Measurements from ENCODE around the gene CCDC127.
"Not testable (repeated sequence)": the region's sequence is repeated elsewhere in the genome, so short reads cannot be mapped to it uniquely, and the experiment has no call there.

CCDC127 gene, protein sequence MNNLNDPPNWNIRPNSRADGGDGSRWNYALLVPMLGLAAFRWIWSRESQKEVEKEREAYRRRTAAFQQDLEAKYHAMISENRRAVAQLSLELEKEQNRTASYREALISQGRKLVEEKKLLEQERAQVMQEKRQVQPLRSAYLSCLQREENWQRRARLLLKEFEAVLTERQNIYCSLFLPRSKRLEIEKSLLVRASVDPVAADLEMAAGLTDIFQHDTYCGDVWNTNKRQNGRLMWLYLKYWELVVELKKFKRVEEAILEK

DNA sequence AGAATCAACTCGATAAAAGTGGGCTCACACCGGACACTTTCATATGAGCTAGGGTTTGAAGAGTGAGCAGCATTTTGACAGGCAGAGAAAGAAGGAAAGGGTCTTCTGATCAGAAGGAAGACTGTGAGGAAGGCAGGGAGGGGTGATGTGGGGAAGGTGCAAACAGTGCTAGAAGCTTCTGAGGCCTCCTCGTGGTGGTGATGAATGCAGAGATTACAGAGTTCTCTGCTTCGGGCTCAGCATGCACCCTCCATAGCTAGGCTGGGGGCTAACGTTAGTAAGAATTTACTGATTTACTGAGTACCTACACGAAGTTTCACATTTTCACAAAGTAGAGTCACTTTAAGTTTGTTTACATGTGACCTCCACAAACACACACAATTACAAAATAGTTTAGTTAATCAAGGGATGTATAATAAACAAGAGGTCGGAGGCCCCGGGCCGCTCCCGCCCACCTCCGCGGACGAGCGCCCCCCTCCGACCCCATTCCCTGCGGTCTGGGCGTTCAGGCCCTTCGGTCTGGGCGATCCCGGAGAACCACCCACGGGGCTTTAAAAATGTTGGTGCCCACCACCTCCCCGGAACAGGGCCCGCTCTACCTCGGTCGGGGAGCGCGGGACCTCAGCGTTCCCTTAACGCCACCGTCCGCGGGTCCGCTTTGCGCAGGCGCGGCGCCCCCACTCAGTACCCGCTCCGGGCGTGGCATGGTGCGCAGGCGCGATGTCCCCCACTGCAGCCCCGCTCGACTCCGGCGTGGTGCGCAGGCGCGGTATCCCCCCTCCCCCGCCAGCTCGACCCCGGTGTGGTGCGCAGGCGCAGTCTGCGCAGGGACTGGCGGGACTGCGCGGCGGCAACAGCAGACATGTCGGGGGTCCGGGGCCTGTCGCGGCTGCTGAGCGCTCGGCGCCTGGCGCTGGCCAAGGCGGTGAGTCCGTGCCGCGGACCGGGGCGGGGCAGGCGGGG lies at the start of gene CCDC127, which contains the start of gene SDHA:
CCDC127 (minus strand) TSS at position 660 of the 963 bp plus-strand sequence. CDS start 1,304 bp downstream, outside the sequence.
SDHA (plus strand) TSS at position 827 of the 963 bp plus-strand sequence; CDS start at position 863, 36 bp downstream.
- peak; percentile 89 for DNase-seq

DNA sequence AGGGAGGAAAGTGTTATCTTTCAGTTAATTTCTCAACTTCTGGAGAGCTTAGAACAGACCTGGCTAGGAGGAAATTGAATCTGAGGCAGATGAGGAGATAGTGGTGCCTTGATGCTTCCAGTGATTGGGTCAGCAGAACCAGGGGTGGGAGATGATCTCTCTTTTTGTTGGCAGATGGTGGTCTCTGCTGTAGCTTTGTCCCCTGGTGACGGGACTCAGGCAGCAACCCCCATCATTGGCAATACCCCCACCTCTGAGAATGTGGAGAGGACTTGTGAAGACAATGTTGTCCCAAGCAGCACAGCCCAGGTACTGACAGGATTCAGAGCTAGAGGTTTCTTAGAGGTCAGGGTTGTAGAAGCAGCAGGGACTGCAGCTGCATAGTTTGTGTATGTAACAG lies 49.8 kb upstream of the CCDC127 start:
- no peak for DNase-seq

DNA sequence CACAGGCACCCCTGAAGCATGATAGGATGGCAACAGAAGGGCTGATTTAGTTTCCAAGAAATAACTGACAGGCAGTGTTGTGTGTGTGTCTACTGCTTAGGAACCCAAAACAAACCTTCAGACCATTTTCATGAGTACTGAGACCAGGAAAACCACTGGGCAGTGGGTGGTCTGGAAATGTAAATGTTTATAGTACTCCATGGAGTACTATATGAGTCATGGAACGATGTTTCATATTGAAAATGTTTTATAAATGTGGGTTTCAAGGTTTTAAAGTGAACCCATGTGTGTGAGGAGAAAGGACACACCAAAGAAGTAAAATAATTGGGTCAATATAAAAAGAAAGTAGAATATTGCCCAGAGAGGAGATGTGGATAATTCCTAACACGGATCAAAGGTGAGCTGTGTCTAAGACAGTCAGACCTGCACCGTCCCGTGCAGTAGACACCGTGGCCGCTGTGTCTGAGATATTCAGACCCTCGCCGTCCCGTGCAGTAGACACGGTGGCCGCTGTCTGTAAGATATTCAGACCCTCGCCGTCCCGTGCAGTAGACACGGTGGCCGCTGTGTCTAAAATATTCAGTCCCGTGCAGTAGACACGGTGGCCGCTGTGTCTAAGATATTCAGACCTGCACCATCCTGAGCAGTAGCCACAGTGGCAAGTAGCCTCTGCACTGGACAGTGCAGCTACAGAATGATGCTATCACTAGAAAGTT lies 48.5 kb upstream of the CCDC127 start:
- not testable (repeated sequence) for DNase-seq

DNA sequence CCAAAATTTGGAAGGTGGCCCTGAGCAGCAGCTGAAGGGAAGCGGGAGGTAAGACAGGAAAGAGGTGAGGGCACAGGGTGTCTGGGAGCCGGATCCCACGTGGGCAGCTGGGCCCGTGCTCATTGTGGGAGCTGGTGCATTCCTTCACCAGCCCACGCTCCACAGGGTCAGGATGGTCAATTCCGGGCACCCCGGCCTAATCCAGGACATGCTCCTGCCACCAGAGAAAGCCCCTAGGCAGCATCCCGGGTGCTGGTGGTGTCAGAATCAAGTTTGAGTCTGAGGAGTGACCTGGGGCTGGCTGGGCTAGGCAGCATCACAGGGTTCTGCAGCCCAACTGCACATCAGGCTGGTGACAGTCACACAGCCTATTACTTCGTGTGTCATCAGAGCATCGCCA lies 46.4 kb upstream of the CCDC127 start:
- no peak for DNase-seq

DNA sequence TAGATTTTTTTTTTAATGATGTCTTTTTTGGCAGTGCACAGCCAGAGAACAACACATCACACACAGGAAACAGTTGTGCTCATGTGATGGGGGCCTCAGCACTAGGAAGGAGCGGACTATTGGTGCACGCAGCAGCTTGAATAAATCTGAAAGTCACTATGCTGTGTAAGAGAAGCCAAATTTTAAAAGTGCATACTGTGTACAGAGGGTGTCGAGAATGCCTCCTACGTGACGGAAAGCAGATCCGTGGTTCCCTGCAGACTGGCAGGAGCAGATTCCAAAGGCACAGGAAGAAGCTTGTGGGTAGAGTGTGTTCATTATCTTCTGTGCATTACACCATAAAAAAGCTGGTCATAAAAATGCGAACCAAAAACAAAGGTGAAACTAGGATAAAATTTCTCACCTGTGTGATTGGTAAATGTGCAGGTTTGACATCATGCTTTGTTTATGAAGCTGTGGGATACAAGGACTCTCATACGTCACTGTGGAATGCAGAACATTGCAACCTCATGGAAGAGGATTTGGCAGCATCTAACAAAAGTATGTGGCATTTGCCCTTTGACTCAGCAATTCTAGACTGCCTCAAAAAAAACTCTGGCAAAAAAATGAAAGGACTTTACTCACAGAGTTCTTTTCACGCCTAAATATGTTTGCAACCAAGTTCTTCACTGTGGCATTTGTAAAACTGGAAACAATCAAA lies 45.5 kb upstream of the CCDC127 start:
- not testable (repeated sequence) for DNase-seq

DNA sequence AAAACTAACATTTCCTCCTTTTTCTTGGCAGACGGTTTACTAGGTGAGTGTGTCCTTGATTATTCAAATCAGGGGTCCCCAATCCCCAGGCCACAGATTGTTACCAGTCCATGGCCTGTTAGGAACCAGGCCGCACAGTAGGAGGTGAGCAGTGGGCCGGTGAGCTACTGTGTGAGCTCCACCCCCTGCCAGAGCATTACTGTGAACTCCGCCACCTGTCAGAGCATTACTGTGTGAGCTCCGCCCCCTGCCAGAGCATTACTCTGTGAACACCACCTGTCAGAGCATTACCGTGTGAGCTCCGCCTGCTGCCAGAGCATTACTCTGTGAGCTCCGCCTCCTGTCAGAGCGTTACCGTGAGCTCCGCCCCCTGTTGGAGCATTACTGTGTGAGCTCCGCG lies 39.2 kb upstream of the CCDC127 start:
- DNase-seq, result no peak

DNA sequence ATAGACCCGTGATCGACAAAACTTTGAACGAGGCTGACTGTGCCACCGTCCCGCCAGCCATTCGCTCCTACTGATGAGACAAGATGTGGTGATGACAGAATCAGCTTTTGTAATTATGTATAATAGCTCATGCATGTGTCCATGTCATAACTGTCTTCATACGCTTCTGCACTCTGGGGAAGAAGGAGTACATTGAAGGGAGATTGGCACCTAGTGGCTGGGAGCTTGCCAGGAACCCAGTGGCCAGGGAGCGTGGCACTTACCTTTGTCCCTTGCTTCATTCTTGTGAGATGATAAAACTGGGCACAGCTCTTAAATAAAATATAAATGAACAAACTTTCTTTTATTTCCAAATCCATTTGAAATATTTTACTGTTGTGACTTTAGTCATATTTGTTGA lies 38.4 kb upstream of the CCDC127 start:
- DNase-seq, result not testable (repeated sequence)

DNA sequence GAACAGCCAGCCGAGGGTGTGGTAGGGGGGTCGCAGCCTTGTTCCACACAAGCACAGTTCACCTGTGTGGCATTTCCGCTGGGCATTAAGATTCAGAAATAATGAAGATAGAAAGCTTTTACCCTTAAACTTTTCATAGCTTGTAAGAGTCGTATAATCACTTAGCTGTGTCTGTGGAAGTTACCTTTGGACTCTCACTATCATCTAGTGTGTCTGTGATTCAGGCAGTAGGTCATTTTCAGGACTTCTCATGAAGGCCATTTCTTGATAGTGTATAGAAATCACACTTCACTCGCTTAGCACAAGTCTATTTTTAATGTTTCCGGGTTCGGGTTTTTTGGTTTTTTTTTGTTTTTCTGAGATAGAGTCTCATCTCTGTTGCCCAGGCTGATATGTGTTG lies 37.2 kb upstream of the CCDC127 start:
- DNase-seq, result not testable (repeated sequence)

DNA sequence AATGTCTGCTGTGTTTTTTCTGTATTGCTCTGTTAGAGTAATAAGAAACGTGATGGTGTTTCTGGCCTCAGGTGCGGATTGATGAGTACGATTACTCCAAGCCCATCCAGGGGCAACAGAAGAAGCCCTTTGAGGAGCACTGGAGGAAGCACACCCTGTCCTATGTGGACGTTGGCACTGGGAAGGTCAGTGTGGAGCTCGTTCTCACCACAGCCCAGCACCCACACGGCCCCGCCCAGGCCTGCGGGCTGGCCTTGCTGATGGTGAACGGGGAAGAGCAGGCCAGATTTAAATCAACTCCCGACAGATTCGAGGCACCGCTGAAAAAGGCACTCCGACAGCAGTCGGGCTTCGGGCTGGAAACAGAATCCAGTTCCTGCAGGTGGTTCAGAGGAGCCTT lies 36.4 kb upstream of the CCDC127 start:
- not testable (repeated sequence) for DNase-seq

DNA sequence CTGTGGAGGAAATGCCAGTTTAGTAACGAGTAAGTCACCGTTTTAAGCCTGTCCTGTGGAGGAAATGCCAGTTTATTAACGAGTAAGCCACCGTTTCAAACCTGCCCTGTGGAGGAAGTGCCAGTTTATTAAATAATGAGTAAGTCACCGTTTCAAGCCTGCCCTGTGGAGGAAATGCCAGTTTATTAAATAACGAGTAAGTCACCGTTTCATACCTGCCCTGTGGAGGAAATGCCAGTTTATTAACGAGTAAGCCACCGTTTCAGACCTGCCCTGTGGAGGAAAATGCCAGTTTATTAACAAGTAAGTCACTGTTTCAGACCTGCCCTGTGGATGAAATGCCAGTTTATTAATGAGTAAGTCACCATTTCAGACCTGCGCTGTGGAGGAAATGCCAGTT lies 34.6 kb upstream of the CCDC127 start:
- DNase-seq, result no peak

DNA sequence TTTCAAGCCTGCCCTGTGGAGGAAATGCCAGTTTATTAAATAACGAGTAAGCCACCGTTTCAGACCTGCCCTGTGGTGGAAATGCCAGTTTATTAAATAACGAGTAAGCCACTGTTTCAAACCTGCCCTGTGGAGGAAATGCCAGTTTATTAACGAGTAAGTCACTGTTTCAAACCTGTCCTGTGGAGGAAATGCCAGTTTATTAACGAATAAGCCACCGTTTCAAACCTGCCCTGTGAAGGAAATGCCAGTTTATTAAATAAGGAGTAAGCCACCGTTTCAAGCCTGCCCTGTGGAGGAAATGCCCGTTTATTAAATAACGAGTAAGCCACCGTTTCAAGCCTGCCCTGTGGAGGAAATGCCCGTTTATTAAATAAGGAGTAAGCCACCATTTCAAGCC lies 34.0 kb upstream of the CCDC127 start:
- not testable (repeated sequence) for DNase-seq

DNA sequence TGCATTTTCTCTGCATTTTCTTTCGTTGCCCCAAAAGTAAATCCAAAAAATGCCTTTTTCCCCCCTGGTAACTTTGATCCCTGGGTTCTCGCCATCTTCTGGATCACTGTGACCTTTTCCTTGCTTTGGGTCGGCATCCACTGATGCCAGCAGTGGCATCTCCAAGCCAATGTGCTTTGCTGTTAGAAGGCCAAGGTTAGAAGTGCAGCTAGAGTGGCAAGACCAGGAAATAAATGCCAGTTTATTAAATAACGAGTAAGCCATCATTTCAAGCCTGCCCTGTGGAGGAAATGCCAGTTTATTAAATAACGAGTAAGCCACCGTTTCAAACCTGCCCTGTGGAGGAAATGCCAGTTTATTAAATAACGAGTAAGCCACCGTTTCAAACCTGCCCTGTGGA lies 33.6 kb upstream of the CCDC127 start:
- DNase-seq, result not testable (repeated sequence)

DNA sequence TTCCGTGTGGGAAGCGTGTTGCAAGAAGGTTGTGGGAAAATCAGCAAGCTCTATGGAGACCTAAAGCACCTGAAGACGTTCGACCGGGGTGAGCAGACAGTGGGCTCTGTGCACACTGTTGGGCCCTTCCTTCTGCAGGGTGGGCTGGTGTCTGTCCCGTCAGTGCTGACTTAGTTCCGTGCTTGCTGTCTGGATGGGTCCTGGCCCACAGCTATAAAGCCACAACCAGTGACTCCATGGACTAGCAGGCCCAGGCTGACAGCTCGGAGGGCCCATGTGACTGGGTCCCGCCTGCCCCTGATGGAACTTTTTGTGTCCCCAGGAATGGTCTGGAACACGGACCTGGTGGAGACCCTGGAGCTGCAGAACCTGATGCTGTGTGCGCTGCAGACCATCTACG lies 33.1 kb upstream of the CCDC127 start:
- not testable (repeated sequence) for DNase-seq

DNA sequence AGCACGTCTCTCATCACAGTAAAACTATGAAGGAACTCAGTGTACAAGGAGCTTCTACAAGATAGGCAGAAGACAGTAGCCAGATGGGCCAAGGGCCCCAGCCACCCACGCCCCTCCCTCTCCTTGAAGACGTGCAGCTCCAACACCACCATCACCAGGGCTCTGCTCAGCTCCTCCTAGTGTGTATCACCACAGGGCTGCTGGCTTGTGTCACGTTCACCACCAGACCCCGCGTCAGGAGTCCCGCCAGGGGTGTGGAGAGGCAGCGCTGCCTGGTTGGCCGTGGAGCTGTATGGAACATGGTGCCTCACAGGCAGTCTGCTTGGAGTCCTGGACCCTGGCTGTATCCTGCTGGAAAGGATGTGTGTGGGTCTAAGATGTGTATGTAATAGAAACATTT lies 32.4 kb upstream of the CCDC127 start:
- DNase-seq, result not testable (repeated sequence)

DNA sequence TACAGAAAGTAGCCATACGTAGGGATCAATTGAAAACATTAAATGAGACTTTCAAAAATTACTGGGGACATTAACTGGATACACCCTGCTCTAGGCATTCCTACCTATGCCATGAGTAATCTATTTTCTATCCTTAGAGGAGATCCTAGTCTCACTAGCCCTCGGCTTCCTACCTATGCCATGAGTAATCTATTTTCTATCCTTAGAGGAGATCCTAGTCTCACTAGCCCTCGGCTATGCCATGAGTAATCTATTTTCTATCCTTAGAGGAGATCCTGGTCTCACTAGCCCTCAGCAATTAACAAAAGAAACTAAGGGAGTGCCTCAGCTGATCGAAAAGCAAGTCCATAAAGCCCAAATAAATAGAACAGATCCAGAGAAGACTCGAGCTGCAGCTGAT lies 27.8 kb upstream of the CCDC127 start:
- not testable (repeated sequence) for DNase-seq

DNA sequence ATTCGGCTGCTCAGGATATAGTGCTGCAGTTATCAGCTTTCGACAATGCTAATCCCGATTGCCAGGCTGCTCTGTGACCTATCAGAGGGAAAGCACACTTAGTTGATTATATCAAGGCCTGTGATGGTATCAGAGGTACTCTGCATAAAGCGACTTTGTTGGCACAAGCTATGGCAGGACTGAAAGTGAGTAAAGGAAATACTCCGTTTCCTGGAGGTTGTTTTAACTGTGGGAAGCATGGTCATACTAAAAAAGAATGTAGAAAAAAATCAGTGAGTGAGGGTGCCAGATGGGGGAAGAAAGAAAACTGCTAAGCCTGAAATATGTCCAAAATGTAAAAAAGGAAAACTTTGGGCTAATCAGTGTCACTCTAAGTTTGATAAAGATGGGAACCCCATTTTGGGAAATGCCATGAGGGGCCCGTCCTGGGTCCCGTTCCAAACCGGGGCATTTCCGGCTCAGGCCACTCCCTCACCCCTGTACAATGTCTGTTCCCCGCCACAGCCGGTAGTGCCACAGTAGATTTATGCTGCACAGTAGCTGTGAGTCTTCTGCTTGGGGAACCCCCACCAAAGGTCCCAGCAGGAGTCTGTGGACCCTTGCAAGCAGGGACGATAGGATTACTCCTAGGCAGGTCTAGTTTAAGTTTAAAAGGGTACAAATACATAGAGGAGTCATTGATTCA lies 25.9 kb upstream of the CCDC127 start:
- not testable (repeated sequence) for DNase-seq

DNA sequence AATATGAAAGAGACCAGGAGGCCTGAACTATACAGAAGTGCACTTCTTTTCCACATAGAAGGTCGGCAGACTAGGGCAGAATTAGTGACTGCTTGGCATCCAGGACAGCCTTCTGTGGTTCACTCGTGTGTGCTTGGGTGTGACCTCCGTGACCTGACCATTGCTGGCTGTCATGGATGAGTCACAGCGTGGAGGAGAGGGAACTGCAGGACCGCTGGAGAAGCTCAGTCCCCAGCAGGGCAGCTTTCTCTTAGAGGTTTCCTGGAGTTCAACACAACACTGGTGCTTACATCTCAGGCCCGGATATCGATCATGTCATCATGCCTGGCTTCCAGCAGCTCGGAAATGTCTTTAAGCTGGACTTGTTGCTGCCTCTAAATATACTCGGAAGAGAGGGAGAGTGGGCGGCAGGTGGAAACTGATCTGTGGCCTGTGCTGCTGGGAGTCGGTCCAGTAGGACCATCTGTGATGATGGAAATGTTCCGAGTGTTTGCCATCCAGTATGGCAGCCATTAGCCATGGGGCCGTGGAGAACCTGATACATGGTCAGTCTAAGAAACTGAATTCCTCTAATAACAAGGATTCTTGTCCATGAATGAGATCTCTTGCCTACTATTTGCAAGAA lies 23.2 kb upstream of the CCDC127 start:
- DNase-seq, result not testable (repeated sequence)

DNA sequence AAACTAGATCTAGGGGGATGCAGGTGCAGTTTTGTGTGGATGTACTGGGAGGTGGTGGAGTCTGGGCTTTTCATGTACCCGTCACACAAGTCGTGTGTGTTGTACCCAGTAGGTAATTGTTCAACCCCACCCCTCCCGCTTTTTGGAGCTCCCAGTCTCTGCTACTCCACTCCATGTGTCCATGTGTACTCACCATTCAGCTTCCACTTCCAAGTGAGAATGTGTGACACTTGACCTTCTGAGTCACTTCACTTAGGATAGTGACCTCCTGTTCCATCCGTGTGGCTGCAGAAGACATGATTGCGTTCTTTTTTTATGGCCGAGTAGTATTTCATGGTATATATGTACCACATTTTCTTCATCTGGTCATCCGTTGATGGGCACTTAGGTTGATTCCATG lies 22.6 kb upstream of the CCDC127 start:
- DNase-seq, result not testable (repeated sequence)

DNA sequence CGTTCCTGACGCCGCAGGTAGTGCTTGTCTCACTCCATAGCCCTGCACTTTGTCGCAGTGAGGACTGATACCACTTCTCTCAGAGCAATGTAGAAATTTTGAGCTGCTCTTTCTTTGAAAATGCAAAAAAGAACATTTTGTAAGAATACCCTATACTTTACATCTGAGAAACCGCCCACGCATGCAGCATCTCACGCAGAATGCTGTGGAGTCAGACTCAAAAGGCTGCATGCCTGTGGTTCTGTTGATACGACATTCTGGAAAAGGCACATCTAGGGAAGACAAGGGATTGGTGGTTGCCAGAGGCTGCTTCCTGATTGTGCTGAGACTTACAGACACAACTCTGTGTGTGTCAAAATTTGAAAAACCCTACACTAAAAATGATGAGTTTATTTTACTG lies 20.0 kb upstream of the CCDC127 start:
- DNase-seq, result not testable (repeated sequence)

DNA sequence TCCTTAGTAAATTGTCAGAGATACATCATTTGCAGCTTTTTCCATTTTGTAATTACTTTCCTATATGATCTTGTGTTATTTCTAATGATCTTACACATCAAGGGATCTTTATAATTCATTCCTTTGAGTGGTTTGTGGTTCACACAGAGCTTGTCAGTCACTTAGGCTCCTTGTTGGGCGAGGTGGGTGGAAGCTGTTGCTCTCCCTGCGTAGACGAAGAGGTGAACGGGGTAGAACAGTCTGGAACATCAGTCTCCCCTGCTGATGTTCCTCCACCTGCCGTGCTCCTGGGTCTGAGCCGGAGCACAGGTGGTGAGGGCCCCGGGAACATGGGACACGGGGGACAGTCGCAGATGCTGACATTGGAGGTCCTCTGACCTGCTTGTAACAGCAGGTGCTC lies 17.6 kb upstream of the CCDC127 start:
- not testable (repeated sequence) for DNase-seq

DNA sequence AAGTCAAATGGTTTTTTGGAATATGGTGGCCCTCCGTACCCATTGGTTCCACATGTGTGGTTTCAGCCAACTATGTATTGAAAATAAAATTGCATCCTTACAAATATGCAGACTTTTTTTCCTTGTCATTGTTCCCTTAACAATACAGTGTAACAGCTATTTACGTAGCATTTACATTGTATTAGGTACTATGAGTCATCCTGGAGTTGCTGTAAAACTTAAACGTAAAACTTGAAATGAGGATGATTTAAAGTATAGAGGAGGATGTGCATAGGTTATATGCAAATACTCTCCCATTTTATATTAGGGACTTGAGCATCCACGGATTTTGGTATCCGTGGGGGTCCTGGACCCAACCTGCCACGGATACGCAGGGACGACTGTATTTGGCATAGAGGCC lies 16.5 kb upstream of the CCDC127 start:
- no peak for DNase-seq

Data from DMS79 treated with DMSO at 0.1 percent for 48 hours (cell line).